ENCODE measurements around the gene TNS3. TPM values are rescaled to one million over a fixed set of nuclear protein-coding genes. Genes with fewer than 3 reads are reported as not detected.

Gene TNS3
- polyA plus RNA-seq, 1 of the 3 experiments (the other 2 are of a cell fraction), result 72.3 TPM

- Histone ChIP-seq H3K4me1 (ENCODE audit: control insufficient read depth in 1 of 2, insufficient read depth in 2 of 2, low read depth in 1 of 2, low read length in 1 of 2) (peaks cover 2 to 10% of the 10 kb centered on the region in 2 experiments; a peak in 2 of 4 replicates), H3K9me3 (no peaks in the 10 kb centered on the region), H3K27ac (ENCODE audit: low read depth in 2 of 2, low read length in 1 of 2) (peak overlapping the region in 1 of 2 experiments; percentile 11; a peak in 1 of 4 replicates), H3K79me2 (ENCODE audit: insufficient read depth) (peaks cover 20% of the 10 kb centered on the region; the same call in 1 of the 2 replicates), H3K9ac (no peak overlapping the region), H3K4me2 (peak overlapping the region; percentile 36; the same call in 1 of the 2 replicates), H3K4me3 (ENCODE audit: low read depth in 2 of 2, low read length in 1 of 2) (no peak overlapping the region), H4K20me1 (ENCODE audit: insufficient read depth) (peaks cover 70% of the 10 kb centered on the region), H3F3A (replicated peaks; ENCODE audit: insufficient read depth) (peaks cover 3% of the 10 kb centered on the region), H3K27me3 (ENCODE audit: insufficient read depth) (no peaks in the 10 kb centered on the region), H3K9me2 (no peaks in the 10 kb centered on the region), H3K36me3 (replicated peaks in 1 of 2; ENCODE audit: control insufficient read depth in 1 of 2, insufficient read depth in 2 of 2, low read length in 1 of 2) (peaks cover 4 to 13% of the 10 kb centered on the region in 2 experiments), H2AFZ (ENCODE audit: low read depth) (no peak overlapping the region)
- CTCF ChIA-PET, result interaction anchor here (1.2 to 2.3 kb wide), 2 partner anchors 96 to 108 kb away, joined by 3 to 9 read pairs; no protein-coding TSS in a partner anchor
- peak; percentile 68; the same call in 1 of the 2 replicates for TF ChIP-seq TEAD4 (IDR thresholded peaks at IDR 0.05; ENCODE audit: borderline replicate concordance, insufficient read depth)
- TF ChIP-seq RCOR1 (IDR thresholded peaks at IDR 0.05; ENCODE audit: low read length), result no peak
- no peak for TF ChIP-seq GABPA (IDR thresholded peaks at IDR 0.05; ENCODE audit: low read depth)
- TF ChIP-seq MEF2A (IDR thresholded peaks at IDR 0.05; ENCODE audit: borderline replicate concordance, low read depth), result no peak
- TF ChIP-seq POLR2AphosphoS5 (IDR thresholded peaks at IDR 0.05; ENCODE audit: low read depth, low read length), result peak; percentile 87
- no peak for TF ChIP-seq YY1 (IDR thresholded peaks at IDR 0.05; ENCODE audit: low read depth)
- TF ChIP-seq EP300 (IDR thresholded peaks at IDR 0.05; ENCODE audit: borderline replicate concordance in 1 of 2, low read depth in 1 of 2, low read length in 1 of 2), result peak in 1 of 2 experiments; percentile 21; a peak in 1 of 4 replicates
- TF ChIP-seq SMC3 (IDR thresholded peaks at IDR 0.05; ENCODE audit: low read depth, low read length), result no peak
- peak; percentile 30; the same call in 1 of the 2 replicates for TF ChIP-seq REST (IDR thresholded peaks at IDR 0.05; ENCODE audit: low read depth, low read length)
- TF ChIP-seq TCF12 (IDR thresholded peaks at IDR 0.05), result peak; percentile 90
- TF ChIP-seq, protein P1, sequence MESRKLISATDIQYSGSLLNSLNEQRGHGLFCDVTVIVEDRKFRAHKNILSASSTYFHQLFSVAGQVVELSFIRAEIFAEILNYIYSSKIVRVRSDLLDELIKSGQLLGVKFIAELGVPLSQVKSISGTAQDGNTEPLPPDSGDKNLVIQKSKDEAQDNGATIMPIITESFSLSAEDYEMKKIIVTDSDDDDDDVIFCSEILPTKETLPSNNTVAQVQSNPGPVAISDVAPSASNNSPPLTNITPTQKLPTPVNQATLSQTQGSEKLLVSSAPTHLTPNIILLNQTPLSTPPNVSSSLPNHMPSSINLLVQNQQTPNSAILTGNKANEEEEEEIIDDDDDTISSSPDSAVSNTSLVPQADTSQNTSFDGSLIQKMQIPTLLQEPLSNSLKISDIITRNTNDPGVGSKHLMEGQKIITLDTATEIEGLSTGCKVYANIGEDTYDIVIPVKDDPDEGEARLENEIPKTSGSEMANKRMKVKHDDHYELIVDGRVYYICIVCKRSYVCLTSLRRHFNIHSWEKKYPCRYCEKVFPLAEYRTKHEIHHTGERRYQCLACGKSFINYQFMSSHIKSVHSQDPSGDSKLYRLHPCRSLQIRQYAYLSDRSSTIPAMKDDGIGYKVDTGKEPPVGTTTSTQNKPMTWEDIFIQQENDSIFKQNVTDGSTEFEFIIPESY (IDR thresholded peaks at IDR 0.05; ENCODE audit: borderline replicate concordance, low read depth), result no peak; the same call in 1 of the 2 replicates
- TF ChIP-seq PBX3 (IDR thresholded peaks at IDR 0.05), result peak; percentile 97
- no peak for TF ChIP-seq FOXM1 (IDR thresholded peaks at IDR 0.05; ENCODE audit: low read depth)
- no peak for TF ChIP-seq TAF1 (IDR thresholded peaks at IDR 0.05; ENCODE audit: borderline replicate concordance, low read depth, low read length)
- TF ChIP-seq FOSL2 (IDR thresholded peaks at IDR 0.05; ENCODE audit: borderline replicate concordance, low read depth), result peak; percentile 50; the same call in 1 of the 2 replicates
- TF ChIP-seq GATA2 (CRISPR knock-in tag; IDR thresholded peaks at IDR 0.05), result no peak
- no peak for TF ChIP-seq EZH2phosphoT487 (IDR thresholded peaks at IDR 0.05; ENCODE audit: borderline replicate concordance, low read depth)
- peak; percentile 99 for TF ChIP-seq NFIC (IDR thresholded peaks at IDR 0.05; ENCODE audit: borderline replicate concordance)
- peak; percentile 90 for TF ChIP-seq SIN3A (IDR thresholded peaks at IDR 0.05; ENCODE audit: borderline replicate concordance, low read depth, low read length)
- POLR2A ChIA-PET, result no interaction called here
- 41% methylated on average over 4 of the region's 4 CpGs for WGBS (ENCODE audit: low lambda C conversion rate)
- no peak for DNase-seq
Observed at GRCh38 chr7:47361746-47362215, 220.1 kb downstream of the TNS3 start.

All from SK-N-SH (cell line).